Calu3 (cell line): ENCODE measurements around the gene LRP10. TPM values are rescaled to one million over a fixed set of nuclear protein-coding genes. Genes with fewer than 3 reads are reported as not detected.

Source experiments
- BruUV-seq: library from RNA; stranded (reverse); fragments of 400-500 nt; replicated peaks from 2 replicates; lab custom pipeline; 2021; lab: Mats Ljungman, UMichigan
- CTCF ChIA-PET: fragments of 300-600 bp; sonication (Branson Sonifier 250); formaldehyde crosslinking; loops from one replicate; lab custom pipeline; 2022; ENCODE audit warnings: antibody characterized with exemption; lab: Charles Lee
- DNase-seq: peaks from one replicate; pipeline ENCODE4 v3.0.0; 2022
- H3K27ac Mint-ChIP-seq: one replicate; pipeline ENCODE4 v1.8.0; 2022; ENCODE audit warnings: mixed read lengths; ENCODE audit not compliant: unreplicated experiment
- H3K27me3 Mint-ChIP-seq: one replicate; pipeline ENCODE4 v1.8.0; 2022; ENCODE audit warnings: mixed read lengths; ENCODE audit not compliant: unreplicated experiment
- H3K36me3 Mint-ChIP-seq: one replicate; pipeline ENCODE4 v1.8.0; 2022; ENCODE audit warnings: mild to moderate bottlenecking, moderate library complexity, mixed read lengths; ENCODE audit not compliant: insufficient read depth, unreplicated experiment
- H3K4me1 Mint-ChIP-seq: one replicate; pipeline ENCODE4 v1.8.0; 2022; ENCODE audit warnings: mild to moderate bottlenecking, low read depth, mixed read lengths; ENCODE audit not compliant: unreplicated experiment
- H3K4me3 Mint-ChIP-seq: one replicate; pipeline ENCODE4 v1.8.0; 2022; ENCODE audit warnings: mild to moderate bottlenecking, low read depth, moderate library complexity, mixed read lengths; ENCODE audit not compliant: unreplicated experiment
- H3K9me3 Mint-ChIP-seq: one replicate; pipeline ENCODE4 v1.8.0; 2022; ENCODE audit warnings: low read depth, mixed read lengths; ENCODE audit not compliant: unreplicated experiment
- intact Hi-C: fragments of 100-400 bp; cut with micrococcal nuclease; formaldehyde crosslinking; loops from one replicate; pipeline ENCODE4 v1.10.0; 2022; ENCODE audit not compliant: unreplicated experiment
- total RNA-seq: library from RNA; stranded (reverse); gene quantifications from 2 replicates; pipeline ENCODE4 v1.2.3, GENCODE V29; 2022
- TF ChIP-seq, protein P1 (sequence below): fragments of 200-600 bp; IDR thresholded peaks from one replicate; pipeline ENCODE4 v1.8.0; 2022; ENCODE audit warnings: antibody characterized with exemption; ENCODE audit not compliant: unreplicated experiment

LRP10 gene
- total RNA-seq, 1 experiment from 2014 or later = 112 TPM

GRCh38 chr14:22875748-22876319 lies 4.3 kb downstream of the LRP10 start:
- H3K27me3 Mint-ChIP-seq = no peaks in the 10 kb centered on the region
- H3K9me3 Mint-ChIP-seq = no peaks in the 10 kb centered on the region
- H3K4me3 Mint-ChIP-seq = no peak overlapping the region
- peaks cover 8% of the 10 kb centered on the region for H3K4me1 Mint-ChIP-seq
- no TSS peak for BruUV-seq
- H3K27ac Mint-ChIP-seq = no peak overlapping the region
- TF ChIP-seq, protein P1, sequence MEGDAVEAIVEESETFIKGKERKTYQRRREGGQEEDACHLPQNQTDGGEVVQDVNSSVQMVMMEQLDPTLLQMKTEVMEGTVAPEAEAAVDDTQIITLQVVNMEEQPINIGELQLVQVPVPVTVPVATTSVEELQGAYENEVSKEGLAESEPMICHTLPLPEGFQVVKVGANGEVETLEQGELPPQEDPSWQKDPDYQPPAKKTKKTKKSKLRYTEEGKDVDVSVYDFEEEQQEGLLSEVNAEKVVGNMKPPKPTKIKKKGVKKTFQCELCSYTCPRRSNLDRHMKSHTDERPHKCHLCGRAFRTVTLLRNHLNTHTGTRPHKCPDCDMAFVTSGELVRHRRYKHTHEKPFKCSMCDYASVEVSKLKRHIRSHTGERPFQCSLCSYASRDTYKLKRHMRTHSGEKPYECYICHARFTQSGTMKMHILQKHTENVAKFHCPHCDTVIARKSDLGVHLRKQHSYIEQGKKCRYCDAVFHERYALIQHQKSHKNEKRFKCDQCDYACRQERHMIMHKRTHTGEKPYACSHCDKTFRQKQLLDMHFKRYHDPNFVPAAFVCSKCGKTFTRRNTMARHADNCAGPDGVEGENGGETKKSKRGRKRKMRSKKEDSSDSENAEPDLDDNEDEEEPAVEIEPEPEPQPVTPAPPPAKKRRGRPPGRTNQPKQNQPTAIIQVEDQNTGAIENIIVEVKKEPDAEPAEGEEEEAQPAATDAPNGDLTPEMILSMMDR = no peak
- CTCF ChIA-PET = no interaction called here
- H3K36me3 Mint-ChIP-seq = peaks cover 55% of the 10 kb centered on the region
- DNase-seq = no peak
- intact Hi-C loops = no loop called here

GRCh38 chr14:22877000-22877501 lies 5.5 kb downstream of the LRP10 start:
- BruUV-seq = no TSS peak
- Mint-ChIP-seq H3K4me3 (no peak overlapping the region), H3K9me3 (no peaks in the 10 kb centered on the region), H3K27me3 (no peaks in the 10 kb centered on the region), H3K27ac (no peak overlapping the region), H3K4me1 (peaks cover 15% of the 10 kb centered on the region), H3K36me3 (peaks cover 49% of the 10 kb centered on the region)
- CTCF ChIA-PET = no interaction called here
- TF ChIP-seq, protein P1 = no peak
- intact Hi-C loops = no loop called here
- no peak for DNase-seq

GRCh38 chr14:22878271-22879246 lies 7.0 kb downstream of the LRP10 start:
- no peak for DNase-seq
- Mint-ChIP-seq H3K27ac (peak overlapping the region; percentile 34), H3K9me3 (no peaks in the 10 kb centered on the region), H3K36me3 (peaks cover 45% of the 10 kb centered on the region), H3K4me1 (peaks cover 18% of the 10 kb centered on the region), H3K27me3 (no peaks in the 10 kb centered on the region), H3K4me3 (no peak overlapping the region)
- BruUV-seq = no TSS peak
- CTCF ChIA-PET = no interaction called here
- intact Hi-C loops = no loop called here
- TF ChIP-seq, protein P1 = no peak

- Mint-ChIP-seq H3K9me3 (no peaks in the 10 kb centered on the region), H3K27ac (peak overlapping the region; percentile 9), H3K4me1 (peaks cover 26% of the 10 kb centered on the region), H3K27me3 (no peaks in the 10 kb centered on the region), H3K4me3 (no peak overlapping the region), H3K36me3 (peaks cover 50% of the 10 kb centered on the region)
- no peak for DNase-seq
- BruUV-seq = no TSS peak
- intact Hi-C loops = no loop called here
- CTCF ChIA-PET = interaction anchor here (0.8 to 1.2 kb wide), 2 partner anchors 11 to 18 kb away, joined by 3 to 4 read pairs; partner anchors contain the start of gene LRP10
- TF ChIP-seq, protein P1 = no peak
Observed at GRCh38 chr14:22882064-22882463, 10.5 kb downstream of the LRP10 start.
